Measurements from ENCODE around the gene DAP. TPM values are rescaled to one million over a fixed set of nuclear protein-coding genes. Genes with fewer than 3 reads are reported as not detected.

Gene DAP
- total and polyA plus RNA-seq, 8 donors = 9.3 to 184 (median 91.0) TPM

GRCh38 chr5:10743951-10744350 is 17.1 kb downstream of the DAP start:
- H3K4me1 ChIP-seq = peaks cover 28 to 59% (median 41%) of the 10 kb centered on the region in 4 donors
- no peaks in the 10 kb centered on the region for H3K27me3 ChIP-seq
- no peaks in the 10 kb centered on the region for H3K9me3 ChIP-seq
- intact Hi-C loops (cut with DNase I; ENCODE audit: low total_unique reads) = no loop called here
- H3K4me3 ChIP-seq = no peak overlapping the region
- TF ChIP-seq POLR2AphosphoS5 (IDR thresholded peaks at IDR 0.05) = no peak
- no peak for TF ChIP-seq CTCF (IDR thresholded peaks at IDR 0.05)
- TF ChIP-seq POLR2A (IDR thresholded peaks at IDR 0.05) = no peak
- no peak for TF ChIP-seq EP300 (IDR thresholded peaks at IDR 0.05)
- H3K36me3 ChIP-seq = peaks cover 5 to 64% (median 50%) of the 10 kb centered on the region in 4 donors
- peak overlapping the region in 2 of 5 donors; percentile 40 to 55 for H3K27ac ChIP-seq
- DNase-seq = no peak

- H3K9me3 ChIP-seq = no peaks in the 10 kb centered on the region
- peaks cover 5 to 64% (median 50%) of the 10 kb centered on the region in 4 donors for H3K36me3 ChIP-seq
- intact Hi-C loops (cut with DNase I; ENCODE audit: low total_unique reads) = no loop called here
- WGBS, 5 donors = 70 to 77% (median 71%) methylated on average over 5 of the region's 5 CpGs
- H3K4me1 ChIP-seq = peaks cover 30 to 55% (median 40%) of the 10 kb centered on the region in 4 donors
- H3K27ac ChIP-seq = peak overlapping the region in 1 of 5 donors; percentile 55
- DNase-seq = no peak
- TF ChIP-seq EP300 (IDR thresholded peaks at IDR 0.05) (no peak), CTCF (IDR thresholded peaks at IDR 0.05) (no peak), POLR2A (IDR thresholded peaks at IDR 0.05) (no peak), POLR2AphosphoS5 (IDR thresholded peaks at IDR 0.05) (no peak)
- no peaks in the 10 kb centered on the region for H3K27me3 ChIP-seq
- H3K4me3 ChIP-seq = no peak overlapping the region
Observed at GRCh38 chr5:10743526-10743925, 17.5 kb downstream of the DAP start.

GRCh38 chr5:10741661-10742060 is 19.4 kb downstream of the DAP start:
- intact Hi-C loops (cut with DNase I; ENCODE audit: low total_unique reads) = no loop called here
- WGBS, 5 donors = 74 to 83% (median 80%) methylated on average over 9 of the region's 9 CpGs
- Histone ChIP-seq H3K27me3 (no peaks in the 10 kb centered on the region), H3K9me3 (no peaks in the 10 kb centered on the region), H3K36me3 (peaks cover 0 to 52% (median 40%) of the 10 kb centered on the region in 4 donors), H3K27ac (no peak overlapping the region), H3K4me3 (no peak overlapping the region), H3K4me1 (peaks cover 25 to 54% (median 40%) of the 10 kb centered on the region in 4 donors)
- DNase-seq = no peak
- TF ChIP-seq POLR2A (IDR thresholded peaks at IDR 0.05) (no peak), POLR2AphosphoS5 (IDR thresholded peaks at IDR 0.05) (no peak), EP300 (IDR thresholded peaks at IDR 0.05) (no peak), CTCF (IDR thresholded peaks at IDR 0.05) (no peak)

GRCh38 chr5:10740384-10740783 is 20.6 kb downstream of the DAP start:
- TF ChIP-seq POLR2A (IDR thresholded peaks at IDR 0.05) (no peak), EP300 (IDR thresholded peaks at IDR 0.05) (no peak), CTCF (IDR thresholded peaks at IDR 0.05) (no peak), POLR2AphosphoS5 (IDR thresholded peaks at IDR 0.05) (no peak)
- DNase-seq = no peak
- intact Hi-C loops (cut with DNase I; ENCODE audit: low total_unique reads) = no loop called here
- Histone ChIP-seq H3K36me3 (peaks cover 0 to 44% (median 30%) of the 10 kb centered on the region in 4 donors), H3K4me3 (no peak overlapping the region), H3K9me3 (no peaks in the 10 kb centered on the region), H3K27ac (no peak overlapping the region), H3K4me1 (peaks cover 23 to 54% (median 41%) of the 10 kb centered on the region in 4 donors), H3K27me3 (no peaks in the 10 kb centered on the region)
- WGBS, 5 donors = 52 to 99% (median 78%) methylated on average over 2 of the region's 2 CpGs
